HUES64 (cell line): ENCODE results near the gene AUP1. TPM values are rescaled to one million over a fixed set of nuclear protein-coding genes. Genes with fewer than 3 reads are reported as not detected.

Experiments used
- H3K27ac ChIP-seq: 2 replicates; pipeline ENCODE4 v1.7.0; 2013; ENCODE audit warnings: low read depth, low read length, inconsistent platforms
- H3K27me3 ChIP-seq: 2 replicates; pipeline ENCODE4 v1.6.1; 2013; ENCODE audit warnings: mild to moderate bottlenecking, low read length; ENCODE audit not compliant: insufficient read depth
- H3K36me3 ChIP-seq: 2 replicates; pipeline ENCODE4 v1.6.1; 2013; ENCODE audit warnings: mild to moderate bottlenecking, low read length; ENCODE audit not compliant: insufficient read depth
- H3K4me1 ChIP-seq: 2 replicates; pipeline ENCODE4 v1.6.1; 2013; ENCODE audit warnings: mild to moderate bottlenecking, low read length, moderate library complexity; ENCODE audit not compliant: insufficient read depth
- H3K4me3 ChIP-seq: 2 replicates; pipeline ENCODE4 v1.5.1; 2013; ENCODE audit warnings: mild to moderate bottlenecking, low read length, moderate library complexity
- H3K9ac ChIP-seq: 2 replicates; pipeline ENCODE4 v1.6.1; 2013; ENCODE audit warnings: mild to moderate bottlenecking, low read depth, low read length
- H3K9me3 ChIP-seq: 2 replicates; pipeline ENCODE4 v1.6.1; 2013; ENCODE audit warnings: low read depth, low read length; ENCODE audit not compliant: insufficient read depth
- WGBS: fragments of 150-250, 120-280 bp; methylation state at CpG from one replicate; pipeline ENCODE4 v1.1.7; 2013; ENCODE audit warnings: missing lambda C conversion rate; 5-methylcytosine and 5-hydroxymethylcytosine counted together
- polyA plus RNA-seq, 2 experiments: library from polyadenylated mRNA; stranded (reverse); fragments of 50-300 nt; gene quantifications; one replicate each; pipeline ENCODE4 v1.2.3, GENCODE V29; 2013

AUP1 gene, protein sequence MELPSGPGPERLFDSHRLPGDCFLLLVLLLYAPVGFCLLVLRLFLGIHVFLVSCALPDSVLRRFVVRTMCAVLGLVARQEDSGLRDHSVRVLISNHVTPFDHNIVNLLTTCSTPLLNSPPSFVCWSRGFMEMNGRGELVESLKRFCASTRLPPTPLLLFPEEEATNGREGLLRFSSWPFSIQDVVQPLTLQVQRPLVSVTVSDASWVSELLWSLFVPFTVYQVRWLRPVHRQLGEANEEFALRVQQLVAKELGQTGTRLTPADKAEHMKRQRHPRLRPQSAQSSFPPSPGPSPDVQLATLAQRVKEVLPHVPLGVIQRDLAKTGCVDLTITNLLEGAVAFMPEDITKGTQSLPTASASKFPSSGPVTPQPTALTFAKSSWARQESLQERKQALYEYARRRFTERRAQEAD
- polyA plus RNA-seq (2013, experiment 1 of 2), result 83.8 TPM
- 82.1 TPM for polyA plus RNA-seq (2013, experiment 2 of 2)

DNA sequence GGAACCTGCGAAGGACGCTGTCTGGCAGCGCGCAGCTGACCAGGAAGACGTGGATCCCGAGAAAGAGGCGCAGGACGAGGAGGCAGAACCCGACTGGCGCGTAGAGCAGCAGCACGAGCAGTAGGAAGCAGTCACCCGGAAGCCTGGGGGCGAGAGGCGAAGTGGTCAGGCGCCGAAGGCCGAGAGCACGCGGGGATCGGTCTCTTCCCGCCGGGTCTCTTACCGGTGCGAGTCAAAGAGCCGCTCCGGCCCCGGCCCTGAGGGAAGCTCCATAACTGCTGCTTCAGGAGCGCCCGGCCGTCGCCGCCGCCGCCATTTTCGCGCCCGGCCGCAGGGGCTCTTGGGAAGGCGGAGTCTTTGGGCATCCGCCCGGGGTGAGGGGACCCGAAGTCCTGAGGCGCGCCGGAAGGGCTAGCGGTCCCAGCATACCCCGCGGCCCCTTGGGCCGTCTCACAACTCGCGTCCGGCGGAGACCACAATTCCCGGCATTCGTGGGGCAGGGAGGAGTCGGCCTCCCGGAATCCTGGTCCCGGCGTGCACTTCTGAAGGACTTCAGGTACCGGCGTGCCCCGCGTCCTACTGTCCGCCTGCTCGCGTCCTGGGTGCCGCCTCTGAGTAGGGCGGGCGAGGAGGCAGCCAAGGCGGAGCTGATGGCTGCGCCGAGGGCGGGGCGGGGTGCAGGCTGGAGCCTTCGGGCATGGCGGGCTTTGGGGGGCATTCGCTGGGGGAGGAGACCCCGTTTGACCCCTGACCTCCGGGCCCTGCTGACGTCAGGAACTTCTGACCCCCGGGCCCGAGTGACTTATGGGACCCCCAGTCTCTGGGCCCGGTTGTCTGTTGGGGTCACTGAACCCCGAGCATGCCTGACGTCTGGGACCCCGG, at the start of gene AUP1, which contains the start of gene HTRA2:
Gene AUP1, minus strand, starts transcription at position 350 of the 882 bp plus-strand sequence. Its CDS starts 77 bp downstream, at position 273.
Gene HTRA2, plus strand, starts transcription at position 577 of the 882 bp plus-strand sequence. Its CDS starts 74 bp downstream, at position 651.
- H3K36me3 ChIP-seq, result peaks cover 51% of the 10 kb centered on the region
- H3K27me3 ChIP-seq, result no peaks in the 10 kb centered on the region
- no peaks in the 10 kb centered on the region for H3K9me3 ChIP-seq
- WGBS, result under 1% methylated on average over 87 of the region's 87 CpGs
- H3K4me1 ChIP-seq, result peaks cover 4% of the 10 kb centered on the region; the same call in 1 of the 2 replicates
- peak within 1 kb of the TSS; percentile 93 for H3K9ac ChIP-seq
- H3K4me3 ChIP-seq, result peak within 1 kb of the TSS; percentile 90
- H3K27ac ChIP-seq, result peak within 1 kb of the TSS; percentile 83

DNA sequence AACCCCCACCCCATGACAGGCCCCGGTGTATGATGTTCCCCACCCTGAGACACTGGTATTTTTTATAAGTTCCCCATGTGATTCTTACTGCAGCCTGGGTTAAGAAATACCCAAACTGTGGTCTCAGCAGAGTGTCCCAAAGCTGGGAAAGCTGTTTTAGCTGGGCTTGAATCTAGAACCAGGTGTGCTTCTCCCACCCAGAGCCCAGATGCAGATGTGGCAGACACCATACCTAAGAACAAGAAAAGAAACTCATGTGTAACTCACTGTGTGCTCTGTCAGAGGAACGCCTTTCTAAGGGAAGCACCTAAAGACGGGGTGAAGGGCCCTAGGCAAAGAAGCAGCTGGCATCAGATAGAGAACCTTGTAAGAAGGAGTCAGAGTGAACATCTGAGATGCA, 48.9 kb upstream of the AUP1 start:
- Histone ChIP-seq H3K4me1 (peaks cover 4% of the 10 kb centered on the region; the same call in 1 of the 2 replicates), H3K36me3 (no peaks in the 10 kb centered on the region), H3K27ac (no peak overlapping the region), H3K9me3 (no peaks in the 10 kb centered on the region), H3K27me3 (peaks cover 7% of the 10 kb centered on the region; the same call in 1 of the 2 replicates), H3K4me3 (no peak overlapping the region), H3K9ac (no peak overlapping the region)
- 97% methylated on average over 3 of the region's 3 CpGs for WGBS

DNA sequence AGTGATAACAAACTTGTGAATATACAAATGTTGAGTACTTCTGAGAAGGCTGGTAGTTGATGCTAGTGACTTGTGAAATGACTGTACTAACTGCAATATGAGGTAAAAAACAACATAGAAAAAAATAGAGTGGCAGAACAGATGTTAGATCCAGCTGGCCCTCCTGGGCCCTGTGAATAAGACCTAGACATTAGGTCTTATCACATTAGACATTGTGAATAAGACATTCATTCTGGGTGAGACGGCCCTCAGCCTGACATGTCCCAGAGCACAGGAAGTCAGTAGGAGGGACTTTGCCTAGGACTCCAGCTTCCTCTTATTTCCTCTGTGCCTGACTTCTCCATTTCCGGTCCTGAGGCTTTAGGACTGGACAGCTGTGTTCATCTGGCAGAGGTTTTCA, 47.9 kb upstream of the AUP1 start:
- Histone ChIP-seq H3K9me3 (no peaks in the 10 kb centered on the region), H3K27ac (no peak overlapping the region), H3K36me3 (no peaks in the 10 kb centered on the region), H3K4me1 (no peaks in the 10 kb centered on the region), H3K27me3 (peaks cover 7% of the 10 kb centered on the region; the same call in 1 of the 2 replicates), H3K4me3 (no peak overlapping the region), H3K9ac (no peak overlapping the region)
- WGBS, result 85% methylated on average over 2 of the region's 2 CpGs

DNA sequence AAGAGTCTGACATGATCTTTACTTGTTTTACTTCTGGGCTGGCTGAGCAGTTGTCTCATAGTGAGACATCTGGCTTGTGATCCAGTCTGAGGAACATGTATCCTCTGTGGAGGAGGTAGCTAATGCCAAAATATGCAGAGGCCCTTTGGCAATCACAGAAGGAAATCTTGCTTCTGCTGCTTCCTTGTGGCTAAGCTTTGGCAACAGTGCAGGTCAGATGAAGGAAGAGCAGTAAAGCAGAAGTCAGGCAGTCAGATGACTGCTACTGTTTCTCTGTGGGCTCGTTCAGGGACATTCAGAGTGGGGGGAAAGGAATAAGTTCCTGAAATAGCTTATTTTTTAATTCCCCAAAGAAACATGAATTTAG, 47.3 kb upstream of the AUP1 start:
- WGBS, result 82% methylated on average over 1 of the region's 1 CpG
- H3K4me1 ChIP-seq, result no peaks in the 10 kb centered on the region

DNA sequence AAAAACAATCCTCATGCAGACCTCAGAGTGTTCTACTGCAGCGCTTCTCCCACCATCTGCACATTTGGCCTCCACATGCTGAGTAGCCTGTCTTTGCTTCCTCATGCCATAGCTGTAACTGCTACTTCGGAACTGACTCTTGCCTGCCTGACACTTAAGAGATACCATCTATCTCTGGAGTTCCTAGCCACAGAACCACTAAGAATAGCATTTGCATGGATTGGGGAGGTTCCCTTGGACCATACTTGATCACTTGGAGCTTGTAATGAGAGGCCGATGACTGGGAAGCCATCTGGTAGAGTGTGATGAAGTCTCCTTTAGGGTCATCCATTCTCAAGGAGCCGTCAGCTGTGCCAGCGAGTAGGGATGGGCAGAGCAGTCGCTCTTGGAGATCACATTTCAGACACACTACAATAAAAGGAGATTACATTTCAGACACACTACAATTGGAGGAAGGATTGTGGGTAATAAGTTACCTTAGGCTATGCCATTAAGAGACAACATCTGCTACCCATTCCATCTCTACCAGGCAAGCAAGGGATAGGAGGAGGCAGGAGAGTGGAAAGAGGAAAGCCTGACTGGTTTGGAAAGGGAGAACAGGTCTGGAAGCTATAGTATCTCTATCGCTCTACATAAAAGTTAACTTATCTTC, 46.8 kb upstream of the AUP1 start:
- Histone ChIP-seq H3K27ac (no peak overlapping the region), H3K4me1 (no peaks in the 10 kb centered on the region), H3K9ac (no peak overlapping the region), H3K9me3 (no peaks in the 10 kb centered on the region), H3K27me3 (peaks cover 7% of the 10 kb centered on the region; the same call in 1 of the 2 replicates), H3K4me3 (no peak overlapping the region), H3K36me3 (no peaks in the 10 kb centered on the region)
- 92% methylated on average over 5 of the region's 7 CpGs for WGBS

More for the DNA sequence above, 47.3 kb upstream of the AUP1 start:
- H3K9ac ChIP-seq, result no peak overlapping the region
- H3K27me3 ChIP-seq, result peaks cover 7% of the 10 kb centered on the region; the same call in 1 of the 2 replicates
- no peaks in the 10 kb centered on the region for H3K9me3 ChIP-seq
- no peaks in the 10 kb centered on the region for H3K36me3 ChIP-seq
- H3K4me3 ChIP-seq, result no peak overlapping the region
- no peak overlapping the region for H3K27ac ChIP-seq

DNA sequence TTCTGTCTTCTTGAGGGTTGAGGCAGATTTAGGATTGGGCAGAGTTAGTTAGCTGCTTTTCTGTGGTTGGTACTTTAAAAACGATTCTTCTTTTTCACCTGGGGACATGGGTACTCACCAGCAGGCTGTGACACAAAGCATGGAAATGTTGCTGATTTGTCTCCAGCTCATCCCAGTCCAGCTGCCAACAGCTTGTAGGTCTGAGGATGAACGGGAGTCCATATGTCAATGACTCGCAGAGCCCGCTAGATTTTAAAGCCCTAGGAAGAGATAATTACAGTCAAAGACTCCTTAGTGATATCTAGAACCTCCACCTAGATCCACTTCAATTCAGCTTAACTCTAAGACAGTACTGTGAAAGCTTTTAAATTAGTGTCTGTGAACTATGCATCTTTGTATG, 45.8 kb upstream of the AUP1 start:
- Histone ChIP-seq H3K4me1 (no peaks in the 10 kb centered on the region), H3K36me3 (no peaks in the 10 kb centered on the region), H3K4me3 (no peak overlapping the region), H3K9ac (no peak overlapping the region; the same call in 1 of the 2 replicates), H3K27ac (no peak overlapping the region), H3K27me3 (peaks cover 6% of the 10 kb centered on the region; the same call in 1 of the 2 replicates), H3K9me3 (no peaks in the 10 kb centered on the region)
- WGBS, result 93% methylated on average over 4 of the region's 4 CpGs

DNA sequence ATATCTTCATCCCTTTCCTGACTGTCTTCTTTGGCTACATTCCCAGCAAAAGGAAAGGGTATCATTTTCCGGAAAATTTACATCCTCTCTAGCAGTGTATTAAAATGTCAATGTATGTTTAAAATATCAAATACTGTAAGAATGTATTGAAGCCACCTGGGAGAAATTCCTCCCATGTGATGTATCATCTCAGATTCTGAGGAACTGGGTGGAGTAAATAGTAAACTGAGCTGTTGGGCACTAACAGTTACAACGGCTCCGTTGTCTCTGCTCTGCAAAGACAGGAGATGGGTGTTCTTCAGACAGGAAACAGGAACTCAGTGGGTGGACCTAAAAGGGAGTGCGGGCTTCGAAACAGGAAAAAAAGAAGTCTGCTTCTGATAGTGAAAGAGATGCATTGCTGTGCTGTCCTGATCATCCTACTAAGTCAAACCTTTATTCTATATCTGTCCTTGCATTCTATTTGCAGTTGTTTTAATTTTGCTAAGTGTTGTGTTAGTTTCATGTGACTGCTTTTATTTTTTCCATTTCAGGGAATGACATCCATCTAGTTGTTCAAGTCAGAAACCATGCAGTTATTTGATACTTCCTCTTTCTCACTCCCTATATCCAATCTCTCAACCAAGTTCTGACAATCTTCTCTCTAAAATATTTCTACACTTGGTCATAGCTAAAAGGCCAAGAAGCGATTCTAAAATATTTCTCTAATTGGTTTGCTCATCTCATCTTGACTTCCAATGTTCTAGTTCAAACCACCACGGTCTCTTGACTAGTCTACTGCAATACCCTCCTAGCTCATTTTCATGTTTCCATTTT, 44.4 kb upstream of the AUP1 start:
- 82% methylated on average over 6 of the region's 7 CpGs for WGBS
- no peak overlapping the region for H3K27ac ChIP-seq
- H3K4me1 ChIP-seq, result no peaks in the 10 kb centered on the region

DNA sequence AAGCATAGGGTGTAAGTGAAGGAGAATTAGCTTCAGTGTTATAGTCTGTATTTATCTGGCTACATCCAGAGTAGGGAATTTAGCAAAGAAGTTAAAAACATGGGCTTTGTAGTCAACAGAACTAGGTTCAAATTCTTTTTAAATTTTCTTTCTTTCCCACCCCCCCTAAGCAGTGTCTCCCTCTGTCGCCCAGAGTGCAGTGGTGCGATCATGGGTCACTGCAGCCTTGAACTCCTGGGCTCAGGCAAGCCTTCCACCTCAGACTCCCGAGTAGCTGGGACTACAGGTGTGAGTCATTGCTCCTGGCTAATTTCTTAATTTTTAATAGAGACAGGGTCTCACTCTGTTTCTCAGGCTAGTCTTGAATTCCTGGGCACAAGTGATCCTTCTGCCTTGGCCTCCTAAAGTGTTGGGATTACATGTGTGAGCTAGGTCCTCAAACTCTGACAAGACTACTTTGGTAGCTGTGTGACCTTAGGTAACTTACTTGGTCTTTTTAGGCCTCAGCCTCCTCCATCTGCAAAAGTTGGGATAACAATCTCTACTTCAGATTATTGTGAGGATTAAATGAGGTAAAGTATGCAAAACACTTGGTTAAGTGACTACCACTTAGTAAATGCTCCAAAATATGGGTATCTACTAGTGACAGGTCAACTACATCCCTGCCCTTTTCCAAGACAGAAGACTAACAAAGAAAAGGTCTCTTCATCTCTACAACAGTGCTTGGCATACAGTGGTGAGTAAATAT, 42.8 kb upstream of the AUP1 start:
- Histone ChIP-seq H3K27me3 (peaks cover 8% of the 10 kb centered on the region; the same call in 1 of the 2 replicates), H3K36me3 (no peaks in the 10 kb centered on the region), H3K4me3 (no peak overlapping the region), H3K9ac (no peak overlapping the region), H3K4me1 (no peaks in the 10 kb centered on the region), H3K9me3 (no peaks in the 10 kb centered on the region), H3K27ac (no peak overlapping the region)
- 82% methylated on average over 3 of the region's 3 CpGs for WGBS

More for the DNA sequence above, 44.4 kb upstream of the AUP1 start:
- no peaks in the 10 kb centered on the region for H3K9me3 ChIP-seq
- H3K4me3 ChIP-seq, result no peak overlapping the region
- no peak overlapping the region for H3K9ac ChIP-seq
- peaks cover 6% of the 10 kb centered on the region; the same call in 1 of the 2 replicates for H3K27me3 ChIP-seq
- no peaks in the 10 kb centered on the region for H3K36me3 ChIP-seq

DNA sequence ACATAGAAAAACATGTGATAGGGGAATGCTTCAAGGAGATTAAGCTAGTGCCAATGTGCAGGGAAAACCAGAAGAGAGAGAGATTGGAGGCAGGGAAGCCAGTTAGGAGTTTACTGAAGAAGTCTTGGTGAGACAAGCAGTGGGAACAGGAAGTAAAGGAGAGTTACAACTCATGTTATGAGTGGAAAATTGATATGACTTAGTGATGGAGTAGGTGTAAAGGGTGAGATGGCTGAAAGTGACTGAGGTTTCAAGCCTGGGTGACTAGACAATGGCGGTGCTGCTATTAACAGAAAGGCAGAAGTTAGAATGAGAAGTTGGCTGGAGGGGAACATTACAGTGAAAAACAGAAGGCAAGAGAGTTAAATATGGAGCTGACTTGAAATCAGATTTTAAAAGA, 41.6 kb upstream of the AUP1 start:
- no peaks in the 10 kb centered on the region for H3K36me3 ChIP-seq
- no peaks in the 10 kb centered on the region for H3K4me1 ChIP-seq
- H3K4me3 ChIP-seq, result no peak overlapping the region
- no peak overlapping the region for H3K9ac ChIP-seq
- H3K9me3 ChIP-seq, result no peaks in the 10 kb centered on the region
- 89% methylated on average over 1 of the region's 1 CpG for WGBS
- peaks cover 7% of the 10 kb centered on the region; the same call in 1 of the 2 replicates for H3K27me3 ChIP-seq
- no peak overlapping the region for H3K27ac ChIP-seq
